Breast epithelium (tissue), 4 donors: ENCODE measurements around the gene LONP2. TPM values are rescaled to one million over a fixed set of nuclear protein-coding genes. Genes with fewer than 3 reads are reported as not detected.
"Not testable (repeated sequence)": the region's sequence is repeated elsewhere in the genome, so short reads cannot be mapped to it uniquely, and the experiment has no call there.

Experiments used
- DNase-seq, 2 donors: peaks; one replicate each; pipeline ENCODE4 v3.0.0-alpha.2; 2019; ENCODE audit warnings: low spot score in 2 of 2
- H3K27ac ChIP-seq, 2 donors: fragments of 200-600 bp; sonication (generic) in 1 of 2; one replicate each; pipeline ENCODE4 v1.5.1; 2016 to 2019; ENCODE audit warnings: mild to moderate bottlenecking in 1 of 2
- H3K27me3 ChIP-seq, 2 donors: fragments of 200-600 bp; sonication (generic) in 1 of 2; one replicate each; pipeline versions ENCODE4 v1.5.1 to v1.6.0; 2017 to 2019; ENCODE audit warnings: control low read depth in 1 of 2, mild to moderate bottlenecking in 1 of 2
- H3K36me3 ChIP-seq: fragments of 200-600 bp; one replicate; pipeline ENCODE4 v1.5.1; 2019
- H3K4me1 ChIP-seq, 2 donors: fragments of 200-600 bp; sonication (generic); one replicate each; pipeline ENCODE4 v1.5.1; 2016 to 2019; ENCODE audit warnings: control low read depth in 1 of 2
- H3K4me3 ChIP-seq, 3 donors: fragments of 200-600 bp; sonication (generic); 1 replicate in 2 of 3; 2 replicates in 1 of 3; pipeline ENCODE4 v1.5.1; 2016 to 2019; ENCODE audit warnings: mild to moderate bottlenecking in 3 of 3, moderate library complexity in 2 of 3
- H3K9me3 ChIP-seq, 2 donors: fragments of 200-600 bp; sonication (generic) in 1 of 2; one replicate each; pipeline ENCODE4 v1.5.1; 2016 to 2019; ENCODE audit warnings: control low read depth in 1 of 2
- CTCF ChIP-seq, 3 donors: fragments of 450-650 bp; IDR thresholded peaks; one replicate each; pipeline ENCODE4 v1.5.1; 2016 to 2017; ENCODE audit warnings: antibody characterized with exemption in 3 of 3, mild to moderate bottlenecking in 3 of 3, moderate library complexity in 3 of 3
- POLR2A ChIP-seq: fragments of 450-650 bp; IDR thresholded peaks from one replicate; pipeline ENCODE4 v1.6.1; 2016; ENCODE audit warnings: antibody characterized with exemption, mild to moderate bottlenecking, moderate library complexity
- POLR2AphosphoS5 ChIP-seq, 3 donors: sonication (generic); formaldehyde crosslinking; IDR thresholded peaks; one replicate each; pipeline ENCODE4 v1.6.1; 2017; ENCODE audit warnings: antibody characterized with exemption in 3 of 3
- intact Hi-C: fragments of 100-400 bp; cut with DNase I; formaldehyde crosslinking; loops from one replicate; pipeline ENCODE4 v1.15.1; 2023; ENCODE audit warnings: low total_unique reads
- total RNA-seq, 3 donors: library from RNA; depleted of rRNA; stranded (reverse); fragments of >200 nt; gene quantifications; one replicate each; pipeline ENCODE4 v1.1.0, GENCODE V29; 2016

Gene LONP2
- total RNA-seq, 3 donors from 2014 or later = 66.6 to 106 (median 98.9) TPM

- intact Hi-C loops = no loop called here
- H3K27ac ChIP-seq = no peak overlapping the region
- H3K27me3 ChIP-seq = no peaks in the 10 kb centered on the region
- TF ChIP-seq POLR2A = no peak
- no peak for TF ChIP-seq CTCF (IDR thresholded peaks at IDR 0.05)
- no peak for TF ChIP-seq POLR2AphosphoS5 (IDR thresholded peaks at IDR 0.05)
- H3K4me1 ChIP-seq = no peaks in the 10 kb centered on the region
- H3K36me3 ChIP-seq = no peaks in the 10 kb centered on the region
- no peak overlapping the region for H3K4me3 ChIP-seq
- H3K9me3 ChIP-seq = no peaks in the 10 kb centered on the region
- DNase-seq = no peak
Measured at GRCh38 chr16:48300391-48300856, 56.3 kb downstream of the LONP2 start.

GRCh38 chr16:48308535-48308934 lies 64.4 kb downstream of the LONP2 start:
- Histone ChIP-seq H3K36me3 (peaks cover 5% of the 10 kb centered on the region), H3K4me1 (no peaks in the 10 kb centered on the region), H3K27ac (no peak overlapping the region), H3K4me3 (no peak overlapping the region), H3K27me3 (no peaks in the 10 kb centered on the region), H3K9me3 (peaks cover 17 to 38% of the 10 kb centered on the region in 2 donors)
- TF ChIP-seq POLR2AphosphoS5 (IDR thresholded peaks at IDR 0.05) (no peak), CTCF (IDR thresholded peaks at IDR 0.05) (no peak), POLR2A (no peak)
- intact Hi-C loops = no loop called here
- DNase-seq = no peak

GRCh38 chr16:48310908-48311641 lies 67.0 kb downstream of the LONP2 start:
- intact Hi-C loops = no loop called here
- TF ChIP-seq POLR2AphosphoS5 (IDR thresholded peaks at IDR 0.05) (no peak), POLR2A (no peak), CTCF (IDR thresholded peaks at IDR 0.05) (no peak)
- no peaks in the 10 kb centered on the region for H3K4me1 ChIP-seq
- peaks cover 5% of the 10 kb centered on the region for H3K36me3 ChIP-seq
- no peak overlapping the region for H3K4me3 ChIP-seq
- H3K27me3 ChIP-seq = no peaks in the 10 kb centered on the region
- no peak for DNase-seq
- H3K27ac ChIP-seq = no peak overlapping the region
- peaks cover 17 to 39% of the 10 kb centered on the region in 2 donors for H3K9me3 ChIP-seq

- DNase-seq, intact Hi-C loops, H3K4me3 ChIP-seq, H3K36me3 ChIP-seq, H3K4me1 ChIP-seq, H3K27me3 ChIP-seq, H3K27ac ChIP-seq: not testable (repeated sequence)
- H3K9me3 ChIP-seq = peaks cover 10 to 39% of the 10 kb centered on the region in 2 donors
Measured at GRCh38 chr16:48313905-48314304, 69.8 kb downstream of the LONP2 start.

GRCh38 chr16:48317026-48317425 lies 72.9 kb downstream of the LONP2 start:
- no peaks in the 10 kb centered on the region for H3K27me3 ChIP-seq
- DNase-seq = no peak
- peaks cover under 1% of the 10 kb centered on the region for H3K36me3 ChIP-seq
- H3K4me3 ChIP-seq = no peak overlapping the region
- intact Hi-C loops = no loop called here
- peaks cover 0 to 4% of the 10 kb centered on the region in 2 donors for H3K4me1 ChIP-seq
- H3K9me3 ChIP-seq = peaks cover under 1 to 14% of the 10 kb centered on the region in 2 donors
- TF ChIP-seq POLR2AphosphoS5 (IDR thresholded peaks at IDR 0.05) (no peak), POLR2A (no peak), CTCF (IDR thresholded peaks at IDR 0.05) (no peak)
- no peak overlapping the region for H3K27ac ChIP-seq
